Activated T-cell treated with anti-CD3 and anti-CD28 coated beads for 1 hour (primary cell): ENCODE results near the gene UCKL1.
"Not testable (repeated sequence)": the region's sequence is repeated elsewhere in the genome, so short reads cannot be mapped to it uniquely, and the experiment has no call there.

Experiments
- DNase-seq: peaks from one replicate; pipeline ENCODE4 v3.0.0-alpha.2; 2020; ENCODE audit warnings: low read depth

Gene UCKL1

DNA sequence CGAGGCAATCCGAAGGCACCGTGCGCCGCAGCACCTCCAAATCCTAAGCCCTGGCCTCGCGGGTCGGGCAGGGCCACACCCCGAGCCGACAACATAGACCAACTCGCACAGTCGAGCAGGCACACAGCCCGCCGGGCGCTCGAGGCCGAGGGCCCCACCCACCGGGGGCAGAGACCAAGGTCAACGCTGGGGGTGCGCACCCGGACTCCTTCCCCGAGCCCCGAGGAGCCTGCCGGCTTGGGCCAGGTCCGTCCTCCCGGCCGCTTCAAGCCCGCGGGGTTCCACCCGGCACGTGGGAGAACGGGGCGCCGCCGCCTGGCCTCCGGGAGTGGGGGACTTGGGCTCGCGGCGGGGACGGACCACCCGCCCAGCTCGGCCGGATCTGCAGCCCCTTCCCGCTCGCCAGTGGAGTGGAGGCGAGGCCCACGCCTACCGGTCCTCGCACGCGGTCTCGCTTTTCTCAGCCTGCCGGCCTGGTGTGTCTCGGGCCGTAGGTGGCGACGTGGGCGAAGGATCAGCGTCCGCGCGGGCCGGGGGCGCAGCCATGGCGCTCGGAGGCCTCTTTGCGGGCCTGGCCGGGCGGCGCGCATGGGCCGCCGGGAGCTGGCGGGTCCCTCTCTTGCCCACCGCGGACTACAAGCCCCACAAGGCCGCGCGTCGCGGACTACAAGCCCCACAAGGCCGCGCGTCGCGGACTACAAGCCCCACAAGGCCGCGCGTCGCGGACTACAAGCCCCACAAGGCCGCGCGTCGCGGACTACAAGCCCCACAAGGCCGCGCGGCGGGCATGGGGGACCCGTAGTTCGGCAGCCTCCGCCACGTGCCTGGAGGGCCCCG is at the start of gene UCKL1:
Gene UCKL1 (minus strand): TSS at position 590 of the 837 bp plus-strand sequence. CDS start 44 bp downstream, at position 546.
- peak; percentile 84 for DNase-seq

DNA sequence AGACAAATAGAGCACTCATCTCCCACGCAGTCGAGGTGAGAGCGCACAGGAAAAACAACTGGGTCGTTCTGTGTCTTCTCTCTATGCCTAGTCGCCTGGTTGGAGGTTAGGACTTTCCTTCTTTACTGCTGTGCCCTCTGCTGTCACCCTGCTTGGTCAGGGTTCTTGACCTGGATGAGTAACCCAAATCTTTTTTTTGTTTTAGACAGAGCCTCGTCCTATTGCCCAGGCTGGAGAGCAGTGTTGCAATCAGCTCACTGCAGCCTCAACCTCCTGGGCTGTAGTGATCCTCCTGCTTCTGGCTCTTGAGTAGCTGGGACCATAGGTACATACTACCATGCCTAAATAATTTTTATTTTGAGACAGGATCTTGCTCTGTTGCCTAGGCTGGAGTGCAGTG is 49.2 kb upstream of the UCKL1 start:
- no peak for DNase-seq

DNA sequence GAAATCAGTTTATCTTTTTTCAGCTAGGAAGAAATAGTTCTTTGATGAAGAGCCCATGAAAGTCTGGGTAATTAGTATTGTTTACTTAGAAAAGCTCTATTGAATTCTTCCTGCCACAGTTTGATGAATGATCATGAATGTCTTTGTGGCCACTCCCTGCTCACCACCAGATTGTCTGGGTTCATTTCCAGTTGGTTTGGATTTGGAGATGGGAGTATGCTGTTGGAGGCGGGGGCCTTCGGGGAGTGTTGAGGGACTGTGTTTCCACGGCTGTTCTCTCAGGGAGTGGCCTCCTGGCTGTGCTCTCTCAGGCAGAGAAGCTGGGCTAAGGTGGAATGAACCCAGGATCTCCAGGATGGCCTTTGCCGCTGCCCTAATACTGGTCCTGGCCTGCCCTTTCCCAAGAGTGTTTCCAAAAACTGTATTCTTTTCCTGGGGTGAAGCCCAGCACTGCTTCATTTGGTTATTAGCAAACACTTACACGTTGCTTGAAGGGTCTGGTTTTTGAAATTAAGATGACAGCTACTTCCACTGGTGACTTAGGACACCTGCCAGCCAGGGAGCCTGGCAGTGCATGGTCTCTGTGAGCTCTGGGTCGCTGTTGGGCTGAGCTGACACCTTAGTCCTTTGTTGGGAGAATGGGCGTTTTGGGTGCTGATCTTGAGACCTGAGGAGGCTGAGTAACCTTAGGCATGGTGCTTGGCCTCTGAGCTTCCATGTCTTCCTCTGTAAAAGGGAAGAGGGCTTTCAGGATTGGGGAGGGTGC is 47.9 kb upstream of the UCKL1 start:
- DNase-seq = no peak

DNA sequence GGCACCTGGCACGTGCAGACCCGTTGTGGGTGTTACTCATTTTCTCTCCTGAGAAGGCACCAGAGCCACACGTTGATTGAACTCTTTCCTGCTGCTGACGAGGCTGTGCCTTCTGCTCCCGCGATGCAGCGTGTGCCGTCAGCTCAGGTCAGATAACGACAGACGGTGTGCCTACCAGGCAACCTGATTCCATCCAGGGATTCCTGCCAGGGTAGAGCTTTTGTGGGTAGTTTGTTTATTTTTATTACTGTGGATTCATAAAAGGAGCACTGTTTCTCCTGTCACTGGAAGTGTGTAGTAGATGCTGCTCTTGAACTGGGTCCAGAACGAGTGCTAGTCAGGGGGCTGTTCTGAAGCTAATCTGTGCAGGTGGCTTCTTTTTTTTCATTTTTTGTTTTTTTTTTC is 45.4 kb upstream of the UCKL1 start:
- DNase-seq = no peak

DNA sequence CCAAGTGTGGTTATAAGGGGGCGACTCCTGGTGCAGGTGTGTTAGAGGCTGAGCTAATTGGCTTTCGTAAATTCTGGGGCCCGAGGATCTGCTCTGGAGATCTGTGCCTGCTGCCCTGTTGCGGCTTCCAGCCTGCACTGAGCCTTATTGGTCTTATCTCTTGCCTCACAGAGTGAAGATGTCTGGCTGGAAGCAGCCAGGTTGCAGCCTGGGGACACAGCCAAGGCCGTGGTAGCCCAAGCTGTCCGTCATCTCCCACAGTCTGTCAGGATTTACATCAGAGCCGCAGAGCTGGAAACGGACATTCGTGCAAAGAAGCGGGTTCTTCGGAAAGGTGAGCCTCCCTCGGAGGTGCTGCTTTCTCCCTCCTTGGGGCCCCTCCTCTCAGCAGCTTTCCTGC is 44.7 kb upstream of the UCKL1 start:
- DNase-seq = no peak

DNA sequence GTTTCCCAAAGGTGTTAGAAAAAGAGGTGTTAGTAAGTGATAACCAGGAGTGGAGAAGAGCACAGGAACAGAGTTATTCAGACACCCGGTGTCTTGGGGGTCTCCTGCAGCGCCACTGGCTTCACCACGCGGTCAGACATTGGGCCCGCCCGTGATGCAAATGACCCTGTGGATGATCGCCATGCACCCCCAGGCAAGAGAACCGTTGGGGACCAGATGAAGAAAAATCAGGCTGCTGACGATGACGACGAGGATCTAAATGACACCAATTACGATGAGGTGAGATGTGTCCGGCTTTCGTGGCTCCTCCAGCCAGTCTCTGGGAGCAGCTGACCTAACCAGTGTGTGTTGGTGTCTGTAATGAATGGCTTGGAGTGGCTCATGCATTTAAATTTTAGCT is 26.7 kb upstream of the UCKL1 start:
- DNase-seq = no peak

DNA sequence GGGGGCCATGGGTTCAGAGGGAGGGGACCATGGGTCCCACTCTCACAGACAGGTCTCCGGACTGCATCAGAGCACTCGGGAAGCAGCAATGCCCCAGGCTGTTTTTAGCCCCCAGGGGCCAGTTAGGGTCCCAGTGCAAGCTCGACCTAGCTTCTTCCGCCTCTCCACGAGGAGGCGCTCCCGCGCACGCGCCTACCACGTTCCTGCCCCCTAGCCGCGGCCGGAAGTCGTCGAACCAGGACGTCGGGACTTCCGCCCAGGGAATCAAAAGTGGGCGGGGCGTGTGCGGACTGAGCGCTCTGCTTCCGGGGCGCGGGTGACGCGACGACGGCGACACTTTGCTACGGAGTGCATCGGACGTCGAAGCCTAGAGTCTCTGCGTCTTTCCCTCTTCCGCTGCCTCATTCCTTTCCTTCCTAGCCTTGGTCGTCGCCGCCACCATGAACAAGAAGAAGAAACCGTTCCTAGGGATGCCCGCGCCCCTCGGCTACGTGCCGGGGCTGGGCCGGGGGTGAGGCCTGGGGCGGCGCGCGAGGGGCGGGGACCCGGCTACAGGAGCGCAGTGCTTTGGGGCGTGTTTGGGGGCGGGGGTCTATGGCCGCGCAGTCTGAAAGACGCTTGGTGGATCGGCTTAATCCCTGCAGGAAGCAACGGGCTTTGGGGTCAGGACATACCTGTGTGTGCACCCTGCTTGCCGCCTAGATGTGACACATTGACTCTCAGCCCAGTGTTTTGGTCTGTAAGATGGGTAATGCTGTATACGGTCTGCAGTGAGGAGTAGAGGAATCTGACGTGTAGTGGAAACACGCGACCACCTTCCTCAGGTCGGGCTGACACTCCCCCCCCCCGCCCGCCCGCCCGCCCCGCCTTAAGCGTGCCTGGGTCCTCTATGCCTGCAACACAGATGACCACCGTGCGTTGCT is 24.9 kb upstream of the UCKL1 start, which contains the start of gene PRPF6:
Gene PRPF6 (plus strand): TSS at position 327 of the 923 bp plus-strand sequence. CDS start 114 bp downstream, at position 441.
- DNase-seq = peak; percentile 94

DNA sequence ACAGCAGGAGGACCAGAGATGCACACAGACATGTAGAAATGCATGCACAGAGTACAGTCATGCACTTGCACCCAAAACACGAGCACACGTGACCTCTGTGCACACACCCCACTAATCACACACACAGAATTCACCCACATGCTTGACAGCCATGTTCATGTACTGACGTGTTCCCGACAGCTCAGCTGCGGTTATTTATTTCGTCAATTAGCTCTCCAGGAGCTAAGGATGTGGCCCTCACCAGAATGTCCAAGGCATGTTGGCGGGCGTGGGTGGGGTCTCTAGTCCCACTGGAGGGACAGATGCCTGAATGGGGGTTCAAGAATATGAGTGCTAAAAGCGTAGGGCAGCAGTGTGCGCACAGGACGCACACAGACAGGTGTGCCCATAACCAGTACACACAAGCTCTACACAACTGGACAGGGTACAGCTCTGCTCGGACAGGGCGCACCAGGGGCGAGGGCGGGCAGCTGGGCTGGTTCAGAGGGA is 24.1 kb upstream of the UCKL1 start:
- no peak for DNase-seq

DNA sequence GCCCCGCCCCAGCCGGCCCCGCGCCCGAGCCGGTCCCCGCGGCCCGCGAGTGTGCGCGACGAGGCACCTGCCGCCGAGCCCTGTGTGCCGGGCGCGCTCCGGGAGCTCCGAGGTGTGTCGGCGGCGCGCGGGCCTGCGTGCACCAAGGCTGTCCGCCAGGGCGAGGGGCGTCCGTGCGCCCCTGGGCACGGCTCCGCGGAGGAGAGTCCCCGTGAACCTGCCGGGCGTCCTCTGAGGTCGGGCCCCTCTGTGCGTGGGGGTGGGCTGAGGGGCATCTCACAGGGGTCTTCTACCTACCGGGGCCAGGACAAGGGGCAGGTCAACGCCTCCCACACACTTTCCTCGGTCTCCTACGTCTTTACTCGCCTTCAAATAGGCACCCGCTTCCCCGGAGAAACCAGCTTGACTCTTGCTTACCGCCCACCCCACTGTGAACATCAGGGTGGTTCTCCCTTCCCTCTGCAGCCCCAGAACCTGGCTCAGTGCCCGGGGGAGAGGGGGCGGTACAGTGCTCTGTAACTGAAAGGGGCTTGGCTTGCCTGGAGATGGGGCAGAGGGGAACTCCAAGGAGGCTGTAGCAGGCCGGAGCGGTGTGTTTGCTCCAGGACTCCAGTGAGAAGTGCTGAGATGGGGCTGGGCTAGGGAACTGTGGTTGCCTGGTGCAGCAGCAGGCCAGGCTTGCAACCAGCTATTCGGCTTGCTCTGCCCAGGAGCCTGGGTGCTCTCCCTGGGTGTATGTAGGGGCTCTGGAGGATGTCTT is 23.5 kb upstream of the UCKL1 start, which contains the start of gene SAMD10:
Gene SAMD10 (minus strand): TSS at position 86 of the 760 bp plus-strand sequence. CDS start 175 bp downstream, outside the sequence.
- peak; percentile 54 for DNase-seq

DNA sequence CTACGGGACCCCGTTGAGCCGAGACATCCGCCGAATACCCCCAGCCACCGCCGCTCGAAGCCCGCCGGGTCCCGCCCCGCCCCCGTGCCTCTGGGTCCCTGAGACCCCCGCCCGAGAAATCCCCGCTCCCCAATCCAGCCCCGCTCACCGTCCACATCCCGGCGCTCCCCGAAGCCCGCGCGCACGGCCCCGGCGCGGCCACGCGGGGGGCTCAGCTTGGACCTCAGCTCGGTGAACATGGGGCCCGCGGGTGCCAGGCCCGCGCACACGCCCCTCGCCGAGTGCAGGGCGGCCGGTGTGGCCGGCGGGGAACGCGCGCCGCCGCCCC is 23.0 kb upstream of the UCKL1 start:
- no peak for DNase-seq

DNA sequence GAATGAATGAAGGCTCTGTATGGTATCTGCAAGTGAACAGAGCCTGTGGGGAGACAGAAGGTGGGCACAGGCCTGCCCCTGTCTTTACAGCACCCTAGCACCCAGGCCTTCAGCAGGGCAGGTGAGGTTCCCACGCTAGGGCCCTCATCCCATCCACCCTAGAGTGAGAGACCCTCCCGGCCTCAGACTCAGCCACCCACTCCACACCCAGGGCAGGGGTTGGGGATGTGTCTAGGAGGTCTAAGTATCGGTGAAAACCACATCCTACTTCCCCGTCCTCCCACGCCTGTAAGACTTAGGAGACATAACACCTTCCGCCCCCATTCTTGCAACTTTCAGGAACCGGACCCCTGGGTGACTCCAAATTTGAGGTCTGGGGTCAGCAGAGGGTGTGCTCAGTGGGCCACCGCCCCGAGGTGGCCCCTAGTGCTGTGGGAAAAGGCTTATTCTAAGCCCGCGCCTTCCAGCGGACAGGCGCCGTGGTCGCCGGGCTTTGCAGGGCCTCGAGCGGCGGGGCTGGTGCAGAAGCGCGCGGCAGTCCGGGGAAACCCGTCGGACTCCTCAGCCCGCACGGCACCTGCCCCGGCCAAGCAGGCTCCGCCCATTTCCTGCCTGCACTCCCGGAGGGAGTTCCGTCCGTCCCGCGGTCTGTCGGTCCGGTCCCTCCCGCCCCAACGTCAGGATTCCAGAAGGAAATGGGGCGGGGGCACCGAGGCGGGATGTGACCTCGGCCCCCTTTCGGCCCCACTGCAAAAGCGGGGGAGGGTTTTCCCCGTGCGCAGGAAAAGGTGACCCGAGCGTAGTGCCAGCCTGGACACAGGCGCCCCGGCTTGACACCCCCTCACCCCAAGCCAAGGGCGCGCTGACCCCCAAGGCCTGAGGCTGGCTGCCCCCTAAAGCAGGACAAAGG is 22.4 kb upstream of the UCKL1 start:
- DNase-seq = peak; percentile 38

DNA sequence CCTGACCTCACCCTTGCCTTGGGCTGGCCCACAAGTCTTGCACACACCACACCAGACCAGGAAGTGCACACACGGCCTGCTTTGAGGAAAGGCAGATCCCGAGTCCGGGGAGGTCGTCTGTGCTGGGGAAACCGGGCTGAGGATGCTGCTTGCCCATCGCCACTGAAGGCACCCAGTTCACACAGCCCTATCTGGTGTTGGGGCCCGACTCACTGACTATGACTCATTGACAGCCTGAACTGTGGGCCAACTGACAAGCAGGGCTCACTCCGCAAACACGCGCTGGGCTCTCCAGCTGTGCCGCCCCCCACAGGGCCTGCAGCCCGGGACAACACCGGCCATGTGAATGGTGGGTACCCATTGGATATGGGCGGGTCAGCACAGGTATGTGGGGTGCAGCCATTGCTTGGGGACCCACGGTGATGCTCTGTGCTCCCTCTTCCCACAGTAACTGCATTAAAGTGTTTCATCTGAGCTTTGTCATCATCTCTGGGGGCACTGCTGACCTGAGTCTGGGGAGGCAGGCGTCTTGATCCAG is 21.6 kb upstream of the UCKL1 start:
- DNase-seq = peak; percentile 43

DNA sequence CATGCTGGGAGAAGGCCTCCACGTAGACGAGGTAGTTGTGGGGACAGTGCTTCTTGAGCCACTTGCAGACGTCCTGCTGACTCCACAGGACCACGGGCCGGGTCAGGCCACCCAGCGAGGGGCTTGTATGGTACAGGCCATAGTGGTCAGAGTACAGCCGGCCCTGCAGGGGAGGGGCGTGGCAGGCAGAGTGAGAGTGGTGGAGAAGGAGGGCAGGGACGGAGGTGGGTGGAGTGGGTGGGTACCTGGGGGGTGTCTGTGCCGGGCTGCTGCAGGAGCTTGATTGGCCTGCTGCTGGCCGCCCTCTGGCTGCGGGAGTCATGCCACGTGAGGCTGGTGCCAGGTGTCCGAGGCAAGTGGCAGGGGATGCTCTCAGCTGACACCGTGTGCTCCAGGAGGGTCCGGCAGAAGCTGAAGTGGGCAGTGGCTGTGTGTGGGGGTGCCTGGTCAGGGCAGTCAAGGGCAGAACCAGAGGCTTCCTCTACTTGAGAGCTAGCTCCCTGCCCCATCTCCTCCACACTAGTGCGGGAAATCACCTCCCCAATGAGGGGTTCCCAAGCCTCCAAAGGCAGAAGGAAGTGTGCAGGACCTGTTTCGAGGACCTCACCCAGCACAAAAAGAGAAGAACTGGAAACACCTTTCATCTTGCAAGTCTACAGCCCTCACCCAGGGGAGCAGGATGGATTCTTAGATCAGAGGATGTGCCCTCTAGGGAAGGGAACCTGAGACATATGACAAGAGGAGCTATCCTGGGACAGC is 20.9 kb upstream of the UCKL1 start:
- DNase-seq = no peak

DNA sequence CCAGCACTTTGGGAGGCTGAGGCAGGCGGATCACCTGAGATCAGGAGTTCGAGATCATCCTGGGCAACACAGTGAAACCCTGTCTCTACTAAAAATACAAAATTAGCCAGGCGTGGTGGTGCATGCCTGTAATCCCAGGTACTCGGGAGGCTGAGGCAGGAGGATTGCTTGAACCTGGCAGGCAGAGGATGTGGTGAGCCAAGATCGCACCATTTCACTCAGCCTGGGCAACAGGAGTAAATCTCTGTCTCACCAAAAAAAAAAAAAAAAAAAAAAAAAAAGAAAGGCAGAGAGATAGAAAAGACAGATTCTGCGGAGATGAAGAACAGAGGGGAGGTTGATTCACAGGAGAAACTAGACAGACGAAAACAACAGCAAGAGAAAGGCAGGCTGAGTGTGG is 20.3 kb upstream of the UCKL1 start:
- DNase-seq = not testable (repeated sequence)

DNA sequence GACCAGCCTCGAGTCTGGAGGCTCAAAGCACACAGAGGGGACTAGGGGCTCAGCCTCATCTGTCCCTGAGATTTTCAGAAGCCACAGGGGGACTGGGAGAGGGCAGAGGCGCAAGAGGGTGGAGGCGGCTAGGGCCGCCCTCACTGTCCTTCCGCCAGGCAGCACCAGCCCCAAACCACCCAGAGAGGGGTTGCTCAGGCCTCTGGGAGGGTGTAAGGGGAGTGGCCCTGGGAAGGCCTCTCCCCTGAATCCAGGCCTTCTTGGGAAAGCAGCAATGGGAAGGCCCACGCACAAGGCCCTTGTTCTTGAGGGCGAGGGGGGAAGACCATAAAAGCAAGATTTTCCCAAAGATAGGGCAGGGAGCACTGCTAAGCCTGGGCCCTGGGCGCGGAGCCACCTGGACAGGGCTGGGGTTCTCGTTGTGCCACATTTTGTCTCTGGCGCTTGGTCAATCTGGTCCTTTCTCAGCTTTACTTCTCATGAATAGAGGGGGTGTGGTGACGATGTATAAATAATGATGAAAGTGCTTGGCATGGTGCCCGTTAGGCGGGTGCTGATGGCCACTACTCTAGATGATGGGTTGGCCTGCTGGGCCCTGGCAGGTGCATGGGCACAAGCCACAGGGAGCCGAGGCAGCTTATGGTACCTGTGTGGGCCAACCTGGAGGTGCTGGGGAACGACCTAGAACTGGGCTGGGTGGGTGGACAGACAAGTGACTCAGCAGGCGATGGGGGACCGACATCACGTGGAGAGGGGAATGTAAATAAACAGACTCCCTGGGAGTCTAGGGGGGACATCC is 18.4 kb upstream of the UCKL1 start:
- no peak for DNase-seq

DNA sequence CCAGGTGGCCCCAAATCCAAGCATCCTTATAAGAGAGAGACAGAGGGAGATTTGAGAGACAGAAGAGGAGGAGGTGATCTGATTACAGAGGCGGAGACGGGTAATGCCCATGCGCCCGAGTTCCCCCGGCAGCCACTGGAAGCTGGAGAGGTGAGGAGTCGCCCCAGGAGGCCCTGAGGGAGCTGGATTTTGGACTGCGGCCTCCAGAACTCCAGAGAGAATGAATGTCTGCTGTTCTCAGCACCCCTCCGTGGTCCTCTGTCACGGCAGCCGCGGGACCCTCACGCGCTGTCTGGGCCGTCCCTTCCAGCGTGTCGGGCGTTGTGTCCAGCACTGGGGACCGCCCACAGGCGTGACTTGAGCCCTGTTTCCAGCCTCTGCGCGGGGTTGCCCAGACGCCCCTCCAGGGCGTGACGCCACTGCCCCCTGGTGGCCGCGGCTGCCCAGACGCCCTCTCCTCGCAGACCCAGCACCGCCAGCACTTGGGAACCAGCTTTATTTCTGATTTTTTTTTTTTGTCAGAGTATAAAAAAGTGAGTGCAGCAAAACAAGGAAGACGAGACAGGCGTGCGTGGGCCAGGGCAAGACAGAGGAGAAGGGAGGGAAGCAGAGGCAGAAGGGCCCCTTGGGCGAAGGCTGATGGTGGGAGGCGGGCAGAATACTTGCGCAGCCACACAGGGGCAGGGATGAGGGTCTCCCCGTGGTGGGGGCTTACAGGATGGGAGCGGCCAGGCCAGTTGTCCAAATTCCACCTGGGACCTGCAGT is 17.6 kb upstream of the UCKL1 start:
- peak; percentile 73 for DNase-seq

DNA sequence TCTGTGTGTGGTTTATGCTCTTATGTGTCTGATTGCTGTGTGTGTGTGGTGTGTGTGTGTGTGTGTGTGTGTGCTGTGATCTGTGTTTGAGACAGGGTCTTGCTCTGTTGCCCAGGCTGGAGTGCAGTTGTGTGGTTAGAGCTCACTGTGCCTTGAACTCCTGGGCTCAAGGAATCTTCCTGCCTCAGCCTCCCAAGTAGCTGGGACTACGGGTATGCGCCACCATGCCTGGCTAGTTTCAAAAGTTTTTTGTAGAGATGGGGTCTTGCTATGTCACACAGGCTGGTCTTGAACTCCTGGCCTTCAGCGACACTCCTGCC is 16.9 kb upstream of the UCKL1 start:
- no peak for DNase-seq
